GM10266 (cell line): ENCODE measurements around the gene CYB5RL.

Experiments used
- DNase-seq: peaks from one replicate; pipeline ENCODE4 v3.0.0; 2012; ENCODE audit errors: extremely low spot score
- TF ChIP-seq, protein P1 (sequence below): IDR thresholded peaks from 2 replicates; pipeline ENCODE4 v1.5.1; 2012; ENCODE audit warnings: mild to moderate bottlenecking, low read depth; ENCODE audit not compliant: control insufficient read depth, insufficient read depth; ENCODE audit errors: missing control alignments

CYB5RL gene

DNA sequence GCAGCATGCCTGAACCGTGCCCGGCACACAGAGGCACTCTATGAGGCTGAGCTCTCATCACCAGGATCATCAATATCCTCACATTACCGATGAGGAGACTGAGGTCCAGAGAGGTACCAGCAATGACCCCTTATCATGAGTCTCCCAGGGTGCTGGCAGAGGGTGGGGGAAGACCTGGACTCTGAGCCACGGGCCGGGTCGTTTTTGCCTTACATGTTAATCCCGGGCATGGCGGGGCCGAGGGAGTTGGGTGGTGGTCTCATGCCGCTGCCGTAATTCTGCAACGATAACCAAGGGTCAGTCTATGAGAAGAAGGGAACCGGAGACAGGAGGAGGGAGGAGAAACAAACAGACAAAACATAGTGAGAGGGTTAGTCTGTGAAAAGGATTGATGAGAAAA is 43.2 kb upstream of the CYB5RL start:
- DNase-seq = no peak
- TF ChIP-seq, protein P1, sequence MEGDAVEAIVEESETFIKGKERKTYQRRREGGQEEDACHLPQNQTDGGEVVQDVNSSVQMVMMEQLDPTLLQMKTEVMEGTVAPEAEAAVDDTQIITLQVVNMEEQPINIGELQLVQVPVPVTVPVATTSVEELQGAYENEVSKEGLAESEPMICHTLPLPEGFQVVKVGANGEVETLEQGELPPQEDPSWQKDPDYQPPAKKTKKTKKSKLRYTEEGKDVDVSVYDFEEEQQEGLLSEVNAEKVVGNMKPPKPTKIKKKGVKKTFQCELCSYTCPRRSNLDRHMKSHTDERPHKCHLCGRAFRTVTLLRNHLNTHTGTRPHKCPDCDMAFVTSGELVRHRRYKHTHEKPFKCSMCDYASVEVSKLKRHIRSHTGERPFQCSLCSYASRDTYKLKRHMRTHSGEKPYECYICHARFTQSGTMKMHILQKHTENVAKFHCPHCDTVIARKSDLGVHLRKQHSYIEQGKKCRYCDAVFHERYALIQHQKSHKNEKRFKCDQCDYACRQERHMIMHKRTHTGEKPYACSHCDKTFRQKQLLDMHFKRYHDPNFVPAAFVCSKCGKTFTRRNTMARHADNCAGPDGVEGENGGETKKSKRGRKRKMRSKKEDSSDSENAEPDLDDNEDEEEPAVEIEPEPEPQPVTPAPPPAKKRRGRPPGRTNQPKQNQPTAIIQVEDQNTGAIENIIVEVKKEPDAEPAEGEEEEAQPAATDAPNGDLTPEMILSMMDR = no peak

DNA sequence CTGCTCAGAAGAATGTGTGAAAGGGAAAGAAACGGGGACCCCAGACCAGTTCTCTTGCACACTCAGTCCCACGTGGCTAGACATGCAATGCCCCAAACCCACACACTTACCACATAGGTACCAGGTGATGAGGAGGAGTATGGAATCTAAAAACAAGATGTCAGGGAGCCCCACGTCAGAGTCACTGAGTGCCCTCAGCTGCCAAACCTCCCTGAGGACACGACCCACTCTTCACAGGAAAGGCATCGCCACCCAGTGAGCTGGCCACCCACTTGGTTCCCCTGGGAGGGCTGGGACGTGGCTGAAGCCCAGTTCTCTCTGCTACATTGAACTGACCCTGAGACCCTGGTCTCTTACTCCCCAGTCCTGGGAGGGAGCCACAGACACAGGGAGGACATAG is 41.5 kb upstream of the CYB5RL start:
- TF ChIP-seq, protein P1 = no peak
- DNase-seq = no peak

DNA sequence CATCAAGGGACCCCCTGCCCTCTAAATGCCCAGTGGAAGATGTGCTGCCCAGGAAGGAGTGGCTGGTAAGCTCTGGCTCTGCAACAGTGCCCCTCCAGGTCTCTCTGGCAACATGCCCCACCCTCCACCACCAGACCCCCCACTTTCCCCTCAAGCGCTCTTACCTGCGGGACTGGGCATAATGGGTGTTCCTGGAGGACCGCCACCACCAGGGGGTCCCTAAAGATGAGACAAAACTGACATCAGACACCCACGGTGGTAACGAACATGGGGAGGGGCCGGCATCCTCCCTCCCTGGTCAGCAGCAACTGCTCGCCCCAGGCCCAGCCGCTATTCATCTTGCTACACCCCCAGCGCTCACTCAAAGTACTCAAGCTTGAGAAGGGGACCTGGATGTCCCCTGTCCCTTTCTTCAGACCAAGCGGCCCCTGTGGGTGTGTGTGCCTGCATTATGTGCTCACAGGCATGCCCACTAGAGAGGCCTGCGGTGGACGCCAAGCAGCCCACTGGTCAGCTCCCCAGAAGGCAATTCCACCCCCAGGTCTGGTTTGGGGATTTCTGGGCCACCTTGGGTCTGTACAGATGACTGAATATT is 41.0 kb upstream of the CYB5RL start:
- no peak for DNase-seq
- TF ChIP-seq, protein P1 = no peak

DNA sequence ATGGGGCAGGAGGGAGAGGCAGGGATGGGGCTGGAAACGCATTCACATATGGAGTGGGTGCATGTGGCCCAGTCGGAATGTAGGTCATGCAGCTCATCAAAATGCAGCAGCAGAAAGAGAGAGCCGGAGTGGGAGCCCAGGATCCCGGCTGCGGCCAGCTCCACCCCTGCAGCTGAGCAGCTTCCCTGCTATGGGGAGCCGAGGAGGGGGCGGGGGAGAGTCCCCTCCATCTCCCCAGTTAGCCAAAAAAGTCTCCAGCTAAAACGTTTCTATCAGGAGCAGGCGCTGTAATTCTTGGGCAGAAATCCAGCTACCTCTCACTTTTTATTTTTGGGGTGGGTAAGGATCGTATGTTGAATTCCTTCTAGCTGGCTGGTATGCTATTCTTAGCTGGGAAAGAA is 39.8 kb upstream of the CYB5RL start:
- TF ChIP-seq, protein P1 = no peak
- DNase-seq = no peak

DNA sequence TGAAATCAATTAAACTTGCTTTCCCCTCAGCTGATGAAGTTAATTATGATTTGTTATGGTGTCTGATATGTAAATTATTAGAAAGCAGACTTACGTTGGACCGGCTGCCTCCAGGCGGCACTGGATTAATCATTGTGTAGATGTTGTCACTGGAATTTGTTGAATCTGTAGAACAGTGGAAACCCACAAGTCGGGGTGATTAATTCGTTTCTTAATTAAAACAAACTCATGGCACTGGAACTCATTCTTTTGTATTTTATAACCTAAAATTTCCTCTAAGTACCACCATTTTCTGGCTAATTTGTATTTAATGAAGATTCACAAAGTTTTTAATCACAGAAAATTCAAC is 39.2 kb upstream of the CYB5RL start:
- TF ChIP-seq, protein P1 = no peak
- DNase-seq = no peak

DNA sequence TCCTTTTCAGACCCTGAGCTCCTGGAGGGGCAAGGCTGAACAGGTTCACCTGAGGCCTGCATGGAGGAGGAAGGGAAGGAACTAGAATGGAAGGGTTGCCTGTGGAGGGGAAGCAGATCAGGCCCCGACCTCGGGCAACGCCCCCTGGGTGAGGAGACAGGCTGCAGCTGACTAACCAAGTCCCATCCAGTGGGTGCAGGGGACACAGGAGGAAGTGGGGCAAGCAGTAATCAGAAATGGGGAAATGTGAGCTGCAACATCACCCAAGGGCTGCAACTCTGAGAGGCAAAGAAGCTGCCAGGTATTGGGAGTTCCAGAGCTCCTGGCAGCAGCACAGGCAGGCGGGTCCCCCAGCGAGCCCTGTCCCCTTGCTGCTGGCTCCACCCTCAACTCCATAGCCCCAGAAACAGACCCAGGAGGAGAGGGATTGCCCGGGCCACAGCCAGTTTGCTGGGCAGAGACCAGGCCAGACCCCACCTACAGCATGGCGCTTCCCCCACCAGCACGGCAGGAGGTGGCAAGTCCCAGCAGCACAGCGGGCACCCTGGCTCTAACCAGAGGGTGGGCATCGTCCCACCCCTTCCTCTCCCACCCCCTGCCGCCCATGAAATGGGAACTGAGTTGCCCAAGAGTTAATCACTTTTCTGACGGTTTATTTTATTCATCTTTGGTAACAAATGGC is 38.7 kb upstream of the CYB5RL start:
- no peak for DNase-seq
- TF ChIP-seq, protein P1 = no peak

DNA sequence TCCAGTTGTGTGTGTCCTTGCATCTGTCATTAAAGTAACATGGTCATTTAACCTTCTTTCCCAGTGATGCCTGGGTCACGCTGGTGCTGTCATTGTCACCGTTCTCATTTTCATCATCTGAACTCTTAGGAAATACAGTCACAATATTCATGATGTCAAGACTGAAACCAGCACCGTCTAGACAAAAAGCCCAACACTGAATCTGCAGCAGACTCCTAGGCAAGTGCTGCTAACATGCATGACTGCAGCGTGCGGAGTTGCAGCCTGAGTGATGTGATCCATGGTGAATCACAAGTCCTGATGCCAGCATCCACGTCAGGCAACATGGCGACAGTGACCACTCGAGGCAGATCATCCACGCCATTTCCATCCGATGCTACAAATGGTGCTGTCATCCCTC is 37.8 kb upstream of the CYB5RL start:
- TF ChIP-seq, protein P1 = no peak
- no peak for DNase-seq
